Measurements from ENCODE around the gene CCNJL.

DNA sequence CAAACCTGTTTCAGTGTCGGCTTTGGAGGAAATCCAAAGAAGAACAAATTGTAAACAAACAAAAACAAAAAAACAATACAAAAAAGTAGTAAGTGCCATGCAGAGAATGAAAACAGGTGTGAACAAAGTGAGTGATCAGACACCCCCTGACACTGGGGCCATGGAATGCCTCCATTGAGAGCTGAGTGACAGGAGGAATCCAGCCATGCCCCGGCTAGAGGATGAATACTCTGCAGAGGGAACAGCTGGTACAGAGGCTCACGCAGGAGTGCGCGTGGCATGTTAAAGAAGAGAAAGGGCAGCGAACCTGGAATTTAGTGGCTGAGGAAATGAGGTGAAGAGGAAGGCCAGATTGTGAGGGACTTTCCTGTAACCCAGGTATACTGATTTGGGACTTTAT lies 15.5 kb upstream of the CCNJL start:
- TF ChIP-seq, protein P1, sequence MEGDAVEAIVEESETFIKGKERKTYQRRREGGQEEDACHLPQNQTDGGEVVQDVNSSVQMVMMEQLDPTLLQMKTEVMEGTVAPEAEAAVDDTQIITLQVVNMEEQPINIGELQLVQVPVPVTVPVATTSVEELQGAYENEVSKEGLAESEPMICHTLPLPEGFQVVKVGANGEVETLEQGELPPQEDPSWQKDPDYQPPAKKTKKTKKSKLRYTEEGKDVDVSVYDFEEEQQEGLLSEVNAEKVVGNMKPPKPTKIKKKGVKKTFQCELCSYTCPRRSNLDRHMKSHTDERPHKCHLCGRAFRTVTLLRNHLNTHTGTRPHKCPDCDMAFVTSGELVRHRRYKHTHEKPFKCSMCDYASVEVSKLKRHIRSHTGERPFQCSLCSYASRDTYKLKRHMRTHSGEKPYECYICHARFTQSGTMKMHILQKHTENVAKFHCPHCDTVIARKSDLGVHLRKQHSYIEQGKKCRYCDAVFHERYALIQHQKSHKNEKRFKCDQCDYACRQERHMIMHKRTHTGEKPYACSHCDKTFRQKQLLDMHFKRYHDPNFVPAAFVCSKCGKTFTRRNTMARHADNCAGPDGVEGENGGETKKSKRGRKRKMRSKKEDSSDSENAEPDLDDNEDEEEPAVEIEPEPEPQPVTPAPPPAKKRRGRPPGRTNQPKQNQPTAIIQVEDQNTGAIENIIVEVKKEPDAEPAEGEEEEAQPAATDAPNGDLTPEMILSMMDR (IDR thresholded peaks at IDR 0.05), result no peak
- TF ChIP-seq EZH2phosphoT487 (IDR thresholded peaks at IDR 0.05) (no peak), EZH2 (IDR thresholded peaks at IDR 0.05) (no peak)
